Hepatocyte (in vitro differentiated cells): Measurements from ENCODE around the gene TTLL1. TPM values are rescaled to one million over a fixed set of nuclear protein-coding genes. Genes with fewer than 3 reads are reported as not detected.

ENCODE experiments used
- DNase-seq: peaks from one replicate; pipeline ENCODE4 v3.0.0-alpha.2; 2016; ENCODE audit warnings: low spot score
- H2AFZ ChIP-seq: fragments of 200-600 bp; sonication (generic); 2 replicates; pipeline ENCODE4 v1.6.0; 2016; ENCODE audit warnings: antibody characterized with exemption, mild to moderate bottlenecking
- H3K27ac ChIP-seq: fragments of 200-600 bp; sonication (generic); 2 replicates; pipeline ENCODE4 v1.5.1; 2016; ENCODE audit warnings: mild to moderate bottlenecking
- H3K27me3 ChIP-seq: fragments of 200-600 bp; sonication (generic); 2 replicates; pipeline ENCODE4 v1.6.1; 2016
- H3K36me3 ChIP-seq: fragments of 200-600 bp; sonication (generic); replicated peaks from 2 replicates; pipeline ENCODE4 v1.5.1; 2016; ENCODE audit warnings: low read depth; ENCODE audit not compliant: insufficient read depth
- H3K4me1 ChIP-seq: fragments of 200-600 bp; sonication (generic); 2 replicates; pipeline ENCODE4 v1.5.1; 2016; ENCODE audit warnings: mild to moderate bottlenecking, moderate library complexity; ENCODE audit not compliant: insufficient read depth
- H3K4me2 ChIP-seq: fragments of 200-600 bp; sonication (generic); 2 replicates; pipeline ENCODE4 v1.6.0; 2016
- H3K4me3 ChIP-seq: fragments of 200-600 bp; sonication (generic); 2 replicates; pipeline ENCODE4 v1.5.1; 2016; ENCODE audit warnings: mild to moderate bottlenecking
- H3K79me2 ChIP-seq: fragments of 200-600 bp; sonication (generic); 2 replicates; pipeline ENCODE4 v1.6.0; 2017; ENCODE audit warnings: mild to moderate bottlenecking
- H3K9me2 ChIP-seq: fragments of 200-600 bp; sonication (generic); replicated peaks from 2 replicates; pipeline ENCODE4 v1.6.0; 2017; ENCODE audit warnings: mild to moderate bottlenecking; ENCODE audit not compliant: insufficient read depth
- H3K9me3 ChIP-seq: fragments of 200-600 bp; sonication (generic); 2 replicates; pipeline ENCODE4 v1.5.1; 2016; ENCODE audit warnings: low read depth, mild to moderate bottlenecking
- H4K20me1 ChIP-seq: fragments of 200-600 bp; sonication (generic); 2 replicates; pipeline ENCODE4 v1.6.0; 2016; ENCODE audit warnings: mild to moderate bottlenecking; ENCODE audit not compliant: insufficient read depth, poor library complexity, severe bottlenecking
- CTCF ChIP-seq: fragments of 200-600 bp; sonication (generic); IDR thresholded peaks from 2 replicates; pipeline ENCODE4 v1.5.1; 2016; ENCODE audit warnings: antibody characterized with exemption, mild to moderate bottlenecking; ENCODE audit not compliant: poor library complexity
- EZH2 ChIP-seq: fragments of 200-600 bp; sonication (generic); IDR thresholded peaks from 2 replicates; pipeline ENCODE4 v1.6.1; 2016; ENCODE audit warnings: antibody characterized with exemption, mild to moderate bottlenecking, borderline replicate concordance
- EZH2phosphoT487 ChIP-seq: fragments of 200-600 bp; sonication (generic); IDR thresholded peaks from one replicate; pipeline ENCODE4 v1.6.1; 2018; ENCODE audit warnings: antibody characterized with exemption, mild to moderate bottlenecking, low read depth, moderate library complexity; ENCODE audit not compliant: unreplicated experiment, severe bottlenecking
- WGBS: methylation state at CpG from one replicate; pipeline ENCODE4 v1.1.6; 2016; ENCODE audit warnings: low lambda C conversion rate; ENCODE audit errors: missing lambda C conversion rate; 5-methylcytosine and 5-hydroxymethylcytosine counted together
- polyA plus RNA-seq: library from polyadenylated mRNA; unstranded; fragments of >200 nt; fragmentation: Nextera tagmentation; extraction: Ambion mirVana; gene quantifications from 2 replicates; pipeline ENCODE4 v1.2.1, GENCODE V29; 2016
- total RNA-seq: library from RNA; depleted of rRNA; stranded (reverse); fragments of >200 nt; gene quantifications from 2 replicates; pipeline ENCODE4 v1.2.3, GENCODE V29; 2014

The TTLL1 gene
- total and polyA plus RNA-seq, 2 experiments from 2014 or later, result 6.4 to 8.7 TPM

GRCh38 chr22:43128116-43128515 is 38.9 kb upstream of the TTLL1 start:
- Histone ChIP-seq H3K9me2 (no peaks in the 10 kb centered on the region), H3K27ac (peak overlapping the region; percentile 94), H3K4me1 (peaks cover 42% of the 10 kb centered on the region), H3K4me2 (peak overlapping the region; percentile 20), H2AFZ (no peak overlapping the region), H3K79me2 (no peaks in the 10 kb centered on the region), H3K27me3 (no peaks in the 10 kb centered on the region), H4K20me1 (no peaks in the 10 kb centered on the region), H3K9me3 (no peaks in the 10 kb centered on the region), H3K4me3 (no peak overlapping the region), H3K36me3 (no peaks in the 10 kb centered on the region)
- TF ChIP-seq EZH2phosphoT487, result no peak
- no peak for TF ChIP-seq EZH2
- TF ChIP-seq CTCF, result no peak
- WGBS, result 94% methylated on average over 13 of the region's 13 CpGs
- DNase-seq, result no peak

GRCh38 chr22:43127166-43127908 is 38.1 kb upstream of the TTLL1 start:
- peaks cover 42% of the 10 kb centered on the region for H3K4me1 ChIP-seq
- peak; percentile 75 for DNase-seq
- no peaks in the 10 kb centered on the region for H3K9me2 ChIP-seq
- H2AFZ ChIP-seq, result no peak overlapping the region
- no peaks in the 10 kb centered on the region for H3K79me2 ChIP-seq
- H3K9me3 ChIP-seq, result no peaks in the 10 kb centered on the region
- peak overlapping the region; percentile 49 for H3K4me2 ChIP-seq
- H3K27ac ChIP-seq, result peak overlapping the region; percentile 94
- no peaks in the 10 kb centered on the region for H4K20me1 ChIP-seq
- H3K36me3 ChIP-seq, result no peaks in the 10 kb centered on the region
- H3K4me3 ChIP-seq, result no peak overlapping the region
- H3K27me3 ChIP-seq, result no peaks in the 10 kb centered on the region
- TF ChIP-seq EZH2phosphoT487 (no peak), EZH2 (no peak), CTCF (no peak)
- 83% methylated on average over 17 of the region's 17 CpGs for WGBS

GRCh38 chr22:43126501-43127165 is 37.4 kb upstream of the TTLL1 start:
- no peak overlapping the region for H3K4me3 ChIP-seq
- DNase-seq, result peak; percentile 88
- WGBS, result 50% methylated on average over 5 of the region's 5 CpGs
- TF ChIP-seq EZH2phosphoT487, result no peak
- TF ChIP-seq EZH2, result no peak
- TF ChIP-seq CTCF, result no peak
- H4K20me1 ChIP-seq, result no peaks in the 10 kb centered on the region
- no peak overlapping the region for H2AFZ ChIP-seq
- H3K79me2 ChIP-seq, result no peaks in the 10 kb centered on the region
- no peaks in the 10 kb centered on the region for H3K9me3 ChIP-seq
- no peaks in the 10 kb centered on the region for H3K9me2 ChIP-seq
- peak overlapping the region; percentile 49 for H3K4me2 ChIP-seq
- H3K4me1 ChIP-seq, result peaks cover 42% of the 10 kb centered on the region
- no peaks in the 10 kb centered on the region for H3K27me3 ChIP-seq
- H3K36me3 ChIP-seq, result no peaks in the 10 kb centered on the region
- peak overlapping the region; percentile 94 for H3K27ac ChIP-seq
